Erythroblast (primary cell): ENCODE measurements around the gene CLEC11A.

Experiments used
- GATA1 ChIP-seq: IDR thresholded peaks from 2 replicates; pipeline ENCODE4 v1.6.1; 2011; ENCODE audit warnings: low read depth, mild to moderate bottlenecking, control low read depth, low read length, moderate library complexity
- POLR2A ChIP-seq: IDR thresholded peaks from 2 replicates; pipeline ENCODE4 v1.6.1; 2011; ENCODE audit warnings: mild to moderate bottlenecking, low read length

DNA sequence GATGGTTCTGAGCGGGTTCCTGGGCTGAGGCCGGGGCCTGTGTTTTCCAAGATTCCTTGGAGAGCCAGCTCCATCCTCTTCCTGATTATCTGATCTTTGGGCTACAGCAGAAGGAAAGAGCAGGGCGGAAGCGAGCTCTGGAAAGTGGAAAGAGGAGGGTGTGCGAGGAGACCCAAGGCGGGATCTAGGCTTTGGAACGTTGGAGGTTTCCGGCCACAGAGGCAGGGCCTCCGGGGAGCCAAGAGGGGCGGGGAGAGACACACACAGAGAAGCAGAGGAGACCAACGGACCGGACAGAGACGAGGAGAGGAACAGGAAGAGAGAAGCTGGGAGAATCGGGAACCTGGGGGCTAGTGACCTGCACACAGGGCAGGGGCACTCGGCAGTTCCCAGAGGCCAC is at the start of gene CLEC11A:
- TF ChIP-seq POLR2A = no peak
- no peak for TF ChIP-seq GATA1
